Activated naive CD4-positive, alpha-beta T cell treated with anti-CD3 and anti-CD28 coated beads, Interleukin-2, amount 10 ng/mL, durations not matched to agents 7 days and 5 days (primary cell): ENCODE data around the gene LYZL4.

Experiments used
- CTCF ChIA-PET: fragments of 350-600 bp; sonication (Branson Sonifier 250); formaldehyde crosslinking; loops from one replicate; lab custom pipeline; 2021; ENCODE audit warnings: antibody characterized with exemption; lab: Charles Lee
- DNase-seq: peaks from one replicate; pipeline ENCODE4 v3.0.0-alpha.2; 2020
- H3K27ac Mint-ChIP-seq: one replicate; pipeline ENCODE4 v1.8.0; 2021; ENCODE audit warnings: mild to moderate bottlenecking, moderate library complexity, mixed read lengths
- H3K27me3 Mint-ChIP-seq: one replicate; pipeline ENCODE4 v1.8.0; 2021; ENCODE audit warnings: mild to moderate bottlenecking, mixed read lengths
- H3K36me3 Mint-ChIP-seq: one replicate; pipeline ENCODE4 v1.8.0; 2021; ENCODE audit warnings: mixed read lengths
- H3K4me1 Mint-ChIP-seq: one replicate; pipeline ENCODE4 v1.8.0; 2021; ENCODE audit warnings: mixed read lengths
- H3K4me3 Mint-ChIP-seq: one replicate; pipeline ENCODE4 v1.8.0; 2021; ENCODE audit warnings: mild to moderate bottlenecking, moderate library complexity, mixed read lengths
- H3K9me3 Mint-ChIP-seq: one replicate; pipeline ENCODE4 v1.8.0; 2021; ENCODE audit warnings: mixed read lengths

LYZL4 gene

GRCh38 chr3:42439261-42440115 lies 29.1 kb upstream of the LYZL4 start:
- no peak overlapping the region for H3K27ac Mint-ChIP-seq

GRCh38 chr3:42438758-42439157 lies 28.3 kb upstream of the LYZL4 start:
- Mint-ChIP-seq H3K4me3 (no peak overlapping the region), H3K36me3 (no peaks in the 10 kb centered on the region), H3K27me3 (peaks cover 25% of the 10 kb centered on the region), H3K27ac (no peak overlapping the region), H3K9me3 (no peaks in the 10 kb centered on the region), H3K4me1 (no peaks in the 10 kb centered on the region)
- CTCF ChIA-PET, result no interaction called here
- DNase-seq, result no peak

More at GRCh38 chr3:42439261-42440115, 29.1 kb upstream of the LYZL4 start:
- CTCF ChIA-PET, result interaction anchor here (5.2 kb wide), 1 partner anchor 192 kb away, joined by 103 read pairs; no protein-coding TSS in a partner anchor
- H3K4me1 Mint-ChIP-seq, result no peaks in the 10 kb centered on the region
- DNase-seq, result no peak
- H3K9me3 Mint-ChIP-seq, result no peaks in the 10 kb centered on the region
- H3K36me3 Mint-ChIP-seq, result no peaks in the 10 kb centered on the region
- H3K4me3 Mint-ChIP-seq, result no peak overlapping the region
- H3K27me3 Mint-ChIP-seq, result peaks cover 24% of the 10 kb centered on the region

DNA sequence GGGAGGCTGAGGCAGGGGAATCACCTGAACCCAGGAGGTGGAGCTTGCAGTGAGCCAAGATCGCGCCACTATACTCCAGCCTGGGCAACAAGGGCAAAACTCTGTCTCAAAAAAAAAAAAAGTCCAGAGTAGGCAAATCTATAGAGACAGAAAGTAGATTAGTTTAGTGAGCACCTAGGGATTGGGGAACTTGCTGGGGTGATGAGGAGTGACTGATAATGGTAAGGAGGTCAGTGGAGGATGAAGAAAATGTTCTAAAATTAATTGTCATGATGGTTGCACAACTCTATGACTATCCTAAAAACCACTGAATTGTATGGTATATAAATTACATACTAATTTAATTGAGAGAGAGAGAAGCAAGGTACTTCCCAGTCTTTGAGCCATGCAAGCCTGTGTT lies 27.8 kb upstream of the LYZL4 start:
- H3K27me3 Mint-ChIP-seq, result peaks cover 23% of the 10 kb centered on the region
- no peak for DNase-seq
- no peak overlapping the region for H3K4me3 Mint-ChIP-seq
- H3K36me3 Mint-ChIP-seq, result no peaks in the 10 kb centered on the region
- CTCF ChIA-PET, result no interaction called here
- no peaks in the 10 kb centered on the region for H3K4me1 Mint-ChIP-seq
- no peak overlapping the region for H3K27ac Mint-ChIP-seq
- no peaks in the 10 kb centered on the region for H3K9me3 Mint-ChIP-seq

DNA sequence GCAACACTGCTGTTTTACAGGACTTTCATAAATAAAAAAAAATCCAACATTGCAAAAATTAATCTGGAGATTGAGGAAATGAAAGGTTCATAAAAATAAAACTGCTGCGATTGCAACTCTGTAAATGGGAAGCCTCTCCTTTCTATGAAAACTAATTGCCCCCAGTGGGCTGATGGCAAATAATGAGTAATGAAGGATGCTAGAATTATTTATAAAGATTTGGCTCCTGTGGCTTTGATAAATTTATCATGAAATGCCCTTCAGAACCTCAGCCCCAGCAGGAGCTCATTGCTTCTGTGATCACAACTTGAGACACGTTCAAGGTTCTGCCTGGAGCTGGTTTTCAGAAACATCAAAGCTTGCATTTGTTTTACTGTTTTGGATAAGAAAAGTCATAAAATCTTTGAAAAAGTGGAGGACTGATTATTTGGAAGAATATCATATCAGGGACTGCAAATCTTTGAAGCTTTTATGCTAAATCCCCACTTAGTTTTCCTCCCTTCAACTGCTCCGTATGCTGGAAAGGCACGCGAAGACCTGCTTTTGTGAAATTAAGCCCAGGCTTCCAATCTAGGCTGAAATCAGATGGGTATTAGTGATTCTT lies 24.5 kb upstream of the LYZL4 start:
- Mint-ChIP-seq H3K36me3 (no peaks in the 10 kb centered on the region), H3K27ac (no peak overlapping the region), H3K27me3 (peaks cover 8% of the 10 kb centered on the region), H3K4me1 (no peaks in the 10 kb centered on the region), H3K9me3 (peaks cover 7% of the 10 kb centered on the region), H3K4me3 (no peak overlapping the region)
- no peak for DNase-seq
- CTCF ChIA-PET, result interaction anchor here (1.2 to 1.5 kb wide), 2 partner anchors 189 to 205 kb away, joined by 3 to 4 read pairs; no protein-coding TSS in a partner anchor

- H3K4me1 Mint-ChIP-seq, result no peaks in the 10 kb centered on the region
- no peaks in the 10 kb centered on the region for H3K36me3 Mint-ChIP-seq
- no peak for DNase-seq
- H3K27me3 Mint-ChIP-seq, result peaks cover 19% of the 10 kb centered on the region
- CTCF ChIA-PET, result interaction anchor here (1.7 kb wide), 1 partner anchor 11 kb away, joined by 6 read pairs; no protein-coding TSS in a partner anchor
- no peak overlapping the region for H3K27ac Mint-ChIP-seq
- no peak overlapping the region for H3K4me3 Mint-ChIP-seq
- H3K9me3 Mint-ChIP-seq, result peaks cover 7% of the 10 kb centered on the region
These were observed 22.1 kb upstream of the LYZL4 start for GRCh38 chr3:42432485-42432884.

DNA sequence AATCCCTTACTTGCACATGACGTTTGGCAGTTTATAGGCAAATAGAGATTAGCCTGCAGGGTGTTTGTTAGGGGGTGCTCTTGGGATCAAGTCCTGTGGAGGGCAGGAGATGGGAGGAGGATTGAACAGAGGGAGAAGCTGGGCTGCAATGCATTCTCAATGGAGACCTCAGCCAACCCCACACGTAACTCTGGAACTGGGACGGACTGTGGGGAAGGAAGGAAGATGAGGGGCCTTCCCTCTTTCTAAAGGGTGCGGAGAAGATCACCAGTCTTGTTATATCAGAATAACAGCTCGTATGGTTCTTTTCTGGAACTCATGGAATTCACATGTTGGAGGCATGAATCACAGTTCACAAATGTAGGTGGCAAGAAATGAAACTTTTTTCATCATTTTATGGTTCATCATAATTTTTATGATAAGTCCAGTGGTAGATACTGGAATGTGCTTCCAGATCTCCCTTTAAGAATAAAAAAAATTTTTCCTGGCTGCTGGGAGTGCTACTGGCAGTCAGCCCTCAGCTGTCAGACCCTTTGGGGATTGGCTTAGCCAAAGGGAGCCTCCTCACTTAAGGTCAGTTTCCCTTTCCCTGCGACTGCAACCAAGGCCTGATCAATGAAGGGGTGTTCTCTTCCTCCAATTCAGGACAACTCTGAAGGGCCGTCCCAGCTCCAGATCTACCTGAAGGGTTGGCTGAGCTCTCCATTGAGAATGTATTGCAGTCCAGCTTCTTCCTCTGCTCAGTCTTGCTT lies 20.5 kb upstream of the LYZL4 start:
- no peaks in the 10 kb centered on the region for H3K4me1 Mint-ChIP-seq
- no peaks in the 10 kb centered on the region for H3K36me3 Mint-ChIP-seq
- H3K27me3 Mint-ChIP-seq, result peaks cover 23% of the 10 kb centered on the region
- H3K27ac Mint-ChIP-seq, result no peak overlapping the region
- CTCF ChIA-PET, result interaction anchor here (1.7 kb wide), 1 partner anchor 13 kb away, joined by 6 read pairs; no protein-coding TSS in a partner anchor
- peaks cover 7% of the 10 kb centered on the region for H3K9me3 Mint-ChIP-seq
- no peak overlapping the region for H3K4me3 Mint-ChIP-seq
- DNase-seq, result no peak

- no peaks in the 10 kb centered on the region for H3K36me3 Mint-ChIP-seq
- H3K4me1 Mint-ChIP-seq, result no peaks in the 10 kb centered on the region
- CTCF ChIA-PET, result no interaction called here
- no peak overlapping the region for H3K4me3 Mint-ChIP-seq
- H3K9me3 Mint-ChIP-seq, result peaks cover 7% of the 10 kb centered on the region
- H3K27ac Mint-ChIP-seq, result no peak overlapping the region
- peaks cover 22% of the 10 kb centered on the region for H3K27me3 Mint-ChIP-seq
- DNase-seq, result no peak
These were observed 18.4 kb upstream of the LYZL4 start for GRCh38 chr3:42428830-42429229.

DNA sequence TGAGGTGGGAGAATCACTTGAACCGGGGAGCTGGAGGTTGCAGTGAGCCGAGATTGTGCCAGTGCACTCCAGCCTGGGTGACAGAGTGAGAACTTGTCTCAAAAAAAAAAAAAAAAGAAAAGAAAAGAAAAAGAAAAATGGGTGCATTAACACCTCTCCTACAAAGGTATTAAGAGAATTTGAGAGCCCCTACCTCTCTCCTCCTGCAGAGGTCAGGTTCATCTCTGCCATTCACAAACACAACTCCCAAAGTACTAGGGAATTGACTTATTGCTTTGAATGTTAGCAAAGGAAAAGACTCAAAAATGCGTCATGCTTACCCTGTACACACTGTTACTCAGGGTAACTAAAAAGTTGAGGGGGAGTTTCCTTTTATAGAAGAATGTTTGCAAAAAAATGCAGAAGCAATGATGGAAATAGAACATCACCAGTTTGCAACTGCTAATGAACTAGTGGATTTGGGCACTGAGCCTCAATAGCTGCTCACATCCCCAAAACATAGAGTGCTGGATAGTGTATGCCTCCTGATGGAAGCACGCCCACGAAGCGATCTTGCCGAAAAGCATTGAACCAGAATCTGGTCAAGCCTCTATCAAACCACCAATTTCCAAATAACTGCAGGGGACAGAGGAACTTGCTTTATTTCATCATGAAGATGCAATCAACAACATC lies 15.5 kb upstream of the LYZL4 start:
- CTCF ChIA-PET, result no interaction called here
- Mint-ChIP-seq H3K4me3 (no peak overlapping the region), H3K27ac (no peak overlapping the region), H3K27me3 (peaks cover 26% of the 10 kb centered on the region), H3K4me1 (no peaks in the 10 kb centered on the region), H3K36me3 (no peaks in the 10 kb centered on the region), H3K9me3 (no peaks in the 10 kb centered on the region)
- DNase-seq, result no peak

GRCh38 chr3:42424911-42425310 lies 14.5 kb upstream of the LYZL4 start:
- CTCF ChIA-PET, result no interaction called here
- H3K27me3 Mint-ChIP-seq, result peaks cover 26% of the 10 kb centered on the region

GRCh38 chr3:42421818-42422796 lies 11.7 kb upstream of the LYZL4 start:
- no peak overlapping the region for H3K4me3 Mint-ChIP-seq

More at GRCh38 chr3:42424911-42425310, 14.5 kb upstream of the LYZL4 start:
- H3K36me3 Mint-ChIP-seq, result no peaks in the 10 kb centered on the region
- no peaks in the 10 kb centered on the region for H3K4me1 Mint-ChIP-seq
- no peaks in the 10 kb centered on the region for H3K9me3 Mint-ChIP-seq
- no peak overlapping the region for H3K4me3 Mint-ChIP-seq
- no peak overlapping the region for H3K27ac Mint-ChIP-seq
- DNase-seq, result no peak

DNA sequence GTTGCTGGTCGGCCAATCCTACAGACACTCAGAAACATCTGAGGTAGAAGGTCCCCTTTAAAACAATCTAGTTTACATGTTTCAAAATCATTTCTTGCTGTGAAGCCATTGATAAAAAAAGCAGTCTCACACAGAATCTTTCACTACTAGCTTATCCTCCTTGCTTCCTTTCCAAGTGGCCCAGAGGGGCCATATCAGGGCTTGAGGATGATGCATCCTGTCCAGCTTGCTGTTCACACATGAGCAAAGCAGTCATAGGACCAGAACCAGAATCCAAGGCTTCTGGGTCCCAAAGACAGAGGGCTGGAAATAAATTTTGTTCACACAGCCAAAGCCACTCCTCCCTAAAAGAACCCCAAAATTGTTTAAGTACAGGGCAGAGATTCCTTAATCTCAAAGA lies 9.2 kb upstream of the LYZL4 start:
- Mint-ChIP-seq H3K4me1 (no peaks in the 10 kb centered on the region), H3K27me3 (peaks cover 12% of the 10 kb centered on the region), H3K4me3 (no peak overlapping the region), H3K27ac (no peak overlapping the region), H3K9me3 (no peaks in the 10 kb centered on the region), H3K36me3 (no peaks in the 10 kb centered on the region)
- CTCF ChIA-PET, result interaction anchor here (0.9 to 1.1 kb wide), 2 partner anchors 24 to 45 kb away, joined by 3 to 4 read pairs; no protein-coding TSS in a partner anchor
- DNase-seq, result no peak

More at GRCh38 chr3:42421818-42422796, 11.7 kb upstream of the LYZL4 start:
- Mint-ChIP-seq H3K4me1 (no peaks in the 10 kb centered on the region), H3K36me3 (no peaks in the 10 kb centered on the region), H3K9me3 (no peaks in the 10 kb centered on the region), H3K27me3 (peaks cover 9% of the 10 kb centered on the region), H3K27ac (no peak overlapping the region)
- CTCF ChIA-PET, result no interaction called here
- no peak for DNase-seq

- no peak for DNase-seq
- Mint-ChIP-seq H3K27ac (no peak overlapping the region), H3K4me1 (no peaks in the 10 kb centered on the region), H3K9me3 (no peaks in the 10 kb centered on the region), H3K36me3 (no peaks in the 10 kb centered on the region), H3K27me3 (peaks cover 13% of the 10 kb centered on the region), H3K4me3 (no peak overlapping the region)
- CTCF ChIA-PET, result no interaction called here
These were observed 2.2 kb upstream of the LYZL4 start for GRCh38 chr3:42412526-42413155.
